PC-9 (cell line): ENCODE measurements around the gene GBA3. TPM values are rescaled to one million over a fixed set of nuclear protein-coding genes. Genes with fewer than 3 reads are reported as not detected.

Source experiments
- BruUV-seq: library from RNA; stranded (reverse); fragments of 400-500 nt; replicated peaks from 2 replicates; lab custom pipeline; 2021; lab: Mats Ljungman, UMichigan
- CTCF ChIA-PET: fragments of 300-600 bp; sonication (Branson Sonifier 250); formaldehyde crosslinking; loops from one replicate; lab custom pipeline; 2022; ENCODE audit warnings: antibody characterized with exemption; lab: Charles Lee
- POLR2A ChIA-PET: fragments of 300-600 bp; sonication (Branson Sonifier 250); formaldehyde crosslinking; loops from one replicate; lab custom pipeline; 2022; ENCODE audit warnings: antibody characterized with exemption; ENCODE audit not compliant: unreplicated experiment; lab: Charles Lee
- DNase-seq, 2 experiments: peaks; one replicate each; pipeline versions ENCODE4 v3.0.0 to v3.0.0-alpha.2; 2015 to 2022; ENCODE audit warnings: mixed read lengths in 1 of 2
- H2AFZ ChIP-seq: fragments of 200-600 bp; sonication (generic); 2 replicates; pipeline ENCODE4 v1.8.1; 2017; ENCODE audit warnings: antibody characterized with exemption
- H3F3A ChIP-seq: fragments of 200-600 bp; sonication (generic); 2 replicates; pipeline ENCODE4 v1.8.1; 2017; ENCODE audit warnings: antibody characterized with exemption, mild to moderate bottlenecking, low read depth; ENCODE audit not compliant: insufficient read depth
- H3K27ac ChIP-seq: fragments of 200-600 bp; sonication (generic); 2 replicates; pipeline ENCODE4 v1.6.1; 2016; ENCODE audit warnings: mixed run types
- H3K27me3 ChIP-seq: fragments of 200-600 bp; sonication (generic); 2 replicates; pipeline ENCODE4 v1.6.1; 2016; ENCODE audit warnings: low read depth, mixed run types; ENCODE audit not compliant: insufficient read depth
- H3K36me3 ChIP-seq: fragments of 200-600 bp; sonication (generic); 2 replicates; pipeline ENCODE4 v1.6.1; 2016; ENCODE audit warnings: low read depth, mixed run types
- H3K4me1 ChIP-seq: fragments of 200-600 bp; sonication (generic); replicated peaks from 2 replicates; pipeline ENCODE4 v1.6.1; 2016; ENCODE audit warnings: mixed run types; ENCODE audit not compliant: insufficient read depth
- H3K4me2 ChIP-seq: fragments of 200-600 bp; sonication (generic); 2 replicates; pipeline ENCODE4 v1.6.1; 2017; ENCODE audit warnings: mixed run types
- H3K4me3 ChIP-seq: fragments of 200-600 bp; sonication (generic); 2 replicates; pipeline ENCODE4 v1.6.1; 2016; ENCODE audit warnings: mixed run types
- H3K79me2 ChIP-seq: fragments of 200-600 bp; sonication (generic); 2 replicates; pipeline ENCODE4 v1.6.1; 2017; ENCODE audit warnings: low read depth, mixed run types
- H3K9me2 ChIP-seq: fragments of 200-600 bp; sonication (generic); 2 replicates; pipeline ENCODE4 v1.8.1; 2017; ENCODE audit warnings: mild to moderate bottlenecking; ENCODE audit not compliant: insufficient read depth
- H3K9me3 ChIP-seq: fragments of 200-600 bp; sonication (generic); 2 replicates; pipeline ENCODE4 v1.8.1; 2016; ENCODE audit warnings: low read depth; ENCODE audit not compliant: insufficient read depth
- H4K20me1 ChIP-seq: fragments of 200-600 bp; sonication (generic); 2 replicates; pipeline ENCODE4 v1.8.1; 2017; ENCODE audit not compliant: insufficient read depth
- CTCF ChIP-seq: fragments of 200-600 bp; sonication (generic); conservative IDR thresholded peaks from 2 replicates; pipeline ENCODE4 v1.6.1; 2017; ENCODE audit warnings: mixed run types, antibody characterized with exemption, mild to moderate bottlenecking, moderate library complexity
- EZH2 ChIP-seq: fragments of 200-600 bp; sonication (generic); IDR thresholded peaks from 2 replicates; pipeline ENCODE4 v1.8.0; 2017; ENCODE audit warnings: antibody characterized with exemption, low read depth
- intact Hi-C: fragments of 100-400 bp; cut with micrococcal nuclease; formaldehyde crosslinking; loops from one replicate; pipeline ENCODE4 v1.10.0; 2022; ENCODE audit not compliant: unreplicated experiment
- total RNA-seq: library from RNA; stranded (reverse); gene quantifications from 2 replicates; pipeline ENCODE4 v1.2.3, GENCODE V29; 2021

GBA3 gene
- total RNA-seq, 1 experiment from 2014 or later = not detected

- no peaks in the 10 kb centered on the region for H4K20me1 ChIP-seq
- H3K4me1 ChIP-seq = no peaks in the 10 kb centered on the region
- no peak overlapping the region for H3K27ac ChIP-seq
- H3K27me3 ChIP-seq = no peaks in the 10 kb centered on the region
- intact Hi-C loops = no loop called here
- no peaks in the 10 kb centered on the region for H3K36me3 ChIP-seq
- no peak overlapping the region for H3K4me2 ChIP-seq
- no peaks in the 10 kb centered on the region for H3K9me3 ChIP-seq
- DNase-seq = no peak
- no peaks in the 10 kb centered on the region for H3K79me2 ChIP-seq
- POLR2A ChIA-PET = no interaction called here
- no peak overlapping the region for H2AFZ ChIP-seq
- TF ChIP-seq CTCF (no peak), EZH2 (no peak)
- H3F3A ChIP-seq = no peaks in the 10 kb centered on the region
- no TSS peak for BruUV-seq
- no peaks in the 10 kb centered on the region for H3K9me2 ChIP-seq
- CTCF ChIA-PET = no interaction called here
- no peak overlapping the region for H3K4me3 ChIP-seq
Observed at GRCh38 chr4:22824091-22824490, 131.4 kb downstream of the GBA3 start.

GRCh38 chr4:22842360-22843018 lies 149.8 kb downstream of the GBA3 start:
- DNase-seq = no peak
- Histone ChIP-seq H3K4me3 (no peak overlapping the region), H3K9me2 (no peaks in the 10 kb centered on the region), H3K79me2 (no peaks in the 10 kb centered on the region), H3K4me1 (no peaks in the 10 kb centered on the region), H3K27ac (no peak overlapping the region), H3K9me3 (no peaks in the 10 kb centered on the region), H4K20me1 (no peaks in the 10 kb centered on the region), H2AFZ (no peak overlapping the region), H3K27me3 (no peaks in the 10 kb centered on the region), H3K4me2 (no peak overlapping the region), H3F3A (no peaks in the 10 kb centered on the region), H3K36me3 (no peaks in the 10 kb centered on the region)
- CTCF ChIA-PET = no interaction called here
- intact Hi-C loops = no loop called here
- POLR2A ChIA-PET = no interaction called here
- TF ChIP-seq EZH2 (no peak), CTCF (no peak)
- BruUV-seq = no TSS peak

GRCh38 chr4:22848332-22848731 lies 155.6 kb downstream of the GBA3 start:
- Histone ChIP-seq H3K9me2 (no peaks in the 10 kb centered on the region), H3F3A (no peaks in the 10 kb centered on the region), H3K4me3 (no peak overlapping the region), H3K27ac (no peak overlapping the region), H3K4me2 (no peak overlapping the region), H3K79me2 (no peaks in the 10 kb centered on the region), H3K4me1 (no peaks in the 10 kb centered on the region), H3K27me3 (no peaks in the 10 kb centered on the region), H2AFZ (no peak overlapping the region), H4K20me1 (no peaks in the 10 kb centered on the region), H3K36me3 (no peaks in the 10 kb centered on the region), H3K9me3 (no peaks in the 10 kb centered on the region)
- ChIA-PET POLR2A (no interaction called here), CTCF (no interaction called here)
- TF ChIP-seq CTCF = no peak
- TF ChIP-seq EZH2 = no peak
- no TSS peak for BruUV-seq
- DNase-seq = no peak
- intact Hi-C loops = no loop called here
